ENCODE data around the gene BSND.

BSND gene

DNA sequence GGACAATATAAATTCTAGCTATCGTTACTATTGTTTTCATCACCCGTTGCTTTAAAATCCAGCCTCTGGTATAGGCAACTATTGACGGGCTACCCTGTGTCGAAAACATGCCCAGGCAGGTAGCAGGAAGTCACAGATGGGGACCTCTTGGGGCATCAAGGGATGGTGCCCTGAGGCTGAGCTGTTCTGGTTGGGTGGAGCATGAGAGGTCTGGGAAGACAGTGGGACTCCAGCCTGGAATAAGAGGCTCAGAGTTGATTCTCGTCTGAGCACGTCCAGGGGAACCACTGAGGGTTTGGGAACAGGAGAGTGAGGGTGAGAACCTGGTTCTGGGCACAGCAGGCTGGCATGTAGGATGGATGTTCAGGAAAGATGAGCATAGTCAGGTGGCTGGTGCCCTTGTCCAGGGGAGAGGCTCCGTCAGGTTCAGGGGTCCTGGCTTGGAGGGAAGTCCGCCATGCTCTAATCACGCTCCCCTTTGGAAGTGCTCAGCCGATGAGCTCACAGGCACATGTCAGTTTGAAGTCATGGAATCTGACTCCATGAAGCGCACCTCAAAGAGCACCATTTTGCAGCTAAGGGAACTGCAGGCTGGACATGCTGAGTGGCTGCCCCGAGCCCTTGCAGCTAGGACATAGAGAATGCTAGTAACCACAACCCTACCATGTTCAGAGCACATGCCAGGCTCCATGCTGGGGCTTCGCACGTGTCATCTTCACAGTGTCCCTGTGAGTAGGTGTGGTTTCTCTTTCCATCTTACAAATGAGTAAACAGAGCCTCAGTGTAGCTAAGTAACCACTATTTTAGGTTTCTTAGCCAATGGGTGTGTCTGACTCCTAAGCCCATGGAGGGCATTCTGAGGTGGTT lies 61.6 kb downstream of the BSND start:
- no peak for DNase-seq (ENCODE audit: extremely low spot score)
- ChIA-PET POLR2A (interaction anchor here (0.6 kb wide), 1 partner anchor 361 kb away, joined by 4 read pairs; no protein-coding TSS in a partner anchor), CTCF (interaction anchor here (0.5 to 1.4 kb wide), 2 partner anchors 109 to 135 kb away, joined by 4 to 5 read pairs; no protein-coding TSS in a partner anchor)
- TF ChIP-seq SP1 (IDR thresholded peaks at IDR 0.05) (no peak), CTBP1 (IDR thresholded peaks at IDR 0.05; ENCODE audit: borderline replicate concordance) (no peak), FOXM1 (IDR thresholded peaks at IDR 0.05; ENCODE audit: borderline replicate concordance) (no peak), TARDBP (IDR thresholded peaks at IDR 0.05) (no peak), FOXA1 (IDR thresholded peaks at IDR 0.05) (no peak)

DNA sequence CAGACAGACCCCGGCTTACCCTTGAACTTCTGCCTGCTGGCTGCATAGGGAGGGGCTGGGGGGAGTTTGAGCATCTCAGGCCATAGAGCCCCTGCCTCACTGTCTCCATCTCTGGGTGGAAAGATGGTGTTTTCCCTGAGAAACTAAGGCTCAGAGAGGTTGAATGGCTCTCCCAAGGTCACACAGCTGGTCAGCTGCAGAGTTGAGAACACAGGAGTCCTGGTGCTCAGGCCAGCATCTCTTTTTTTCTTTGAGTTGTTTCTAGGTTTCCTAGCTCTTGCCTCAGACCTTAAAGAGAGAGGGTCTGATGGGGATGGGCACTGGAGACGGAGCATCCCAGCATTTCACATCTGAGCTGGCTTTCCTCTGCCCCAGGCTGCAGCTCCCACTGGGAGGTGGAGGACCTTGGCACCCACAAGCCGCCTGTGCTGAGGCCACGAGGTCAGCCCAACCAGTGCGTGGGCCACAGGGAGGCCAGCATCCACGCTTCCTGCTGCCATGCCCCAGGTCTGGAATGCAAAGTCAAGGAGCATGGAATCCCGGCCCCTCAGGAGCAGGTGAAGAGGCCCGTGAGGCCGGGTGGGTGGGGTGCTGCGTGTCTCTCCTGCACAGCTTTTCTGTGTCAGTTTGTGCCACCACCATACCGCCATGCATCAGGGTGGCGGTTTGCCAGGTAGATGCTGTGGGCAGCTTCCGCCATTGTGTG lies 62.4 kb downstream of the BSND start:
- no peak for DNase-seq (ENCODE audit: extremely low spot score)
- TF ChIP-seq HDGF (IDR thresholded peaks at IDR 0.05; ENCODE audit: borderline replicate concordance) (no peak), BHLHE40 (IDR thresholded peaks at IDR 0.05; ENCODE audit: borderline replicate concordance) (no peak), ZNF384 (IDR thresholded peaks at IDR 0.05) (no peak), FOXA1 (IDR thresholded peaks at IDR 0.05) (no peak), SP1 (IDR thresholded peaks at IDR 0.05) (no peak), L3MBTL2 (conservative IDR thresholded peaks at IDR 0.05) (no peak), SUZ12 (IDR thresholded peaks at IDR 0.05) (no peak), LEF1 (IDR thresholded peaks at IDR 0.05; ENCODE audit: borderline replicate concordance) (no peak), TARDBP (IDR thresholded peaks at IDR 0.05) (no peak), CTBP1 (IDR thresholded peaks at IDR 0.05; ENCODE audit: borderline replicate concordance) (no peak), ARNT (IDR thresholded peaks at IDR 0.05) (no peak), FOXM1 (IDR thresholded peaks at IDR 0.05; ENCODE audit: borderline replicate concordance) (no peak), NFRKB (IDR thresholded peaks at IDR 0.05) (no peak), ELF4 (IDR thresholded peaks at IDR 0.05) (no peak), FOXK2 (IDR thresholded peaks at IDR 0.05) (no peak)
- TF ChIP-seq, protein P1, sequence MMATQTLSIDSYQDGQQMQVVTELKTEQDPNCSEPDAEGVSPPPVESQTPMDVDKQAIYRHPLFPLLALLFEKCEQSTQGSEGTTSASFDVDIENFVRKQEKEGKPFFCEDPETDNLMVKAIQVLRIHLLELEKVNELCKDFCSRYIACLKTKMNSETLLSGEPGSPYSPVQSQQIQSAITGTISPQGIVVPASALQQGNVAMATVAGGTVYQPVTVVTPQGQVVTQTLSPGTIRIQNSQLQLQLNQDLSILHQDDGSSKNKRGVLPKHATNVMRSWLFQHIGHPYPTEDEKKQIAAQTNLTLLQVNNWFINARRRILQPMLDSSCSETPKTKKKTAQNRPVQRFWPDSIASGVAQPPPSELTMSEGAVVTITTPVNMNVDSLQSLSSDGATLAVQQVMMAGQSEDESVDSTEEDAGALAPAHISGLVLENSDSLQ (IDR thresholded peaks at IDR 0.05): no peak
- ChIA-PET CTCF (no interaction called here), POLR2A (no interaction called here)
